Testis (tissue), 2 donors: ENCODE measurements around the gene IGHMBP2.

ENCODE experiments used
- CTCF ChIP-seq, 3 experiments: fragments of 450-650 bp in 2 of 3; fragments of 200-600 bp in 1 of 3; sonication (generic) in 1 of 3; IDR thresholded peaks; one replicate each; pipeline ENCODE4 v1.5.1; 2016 to 2019; ENCODE audit warnings: antibody characterized with exemption in 3 of 3, mild to moderate bottlenecking in 2 of 3, moderate library complexity in 1 of 3
- POLR2A ChIP-seq: fragments of 450-650 bp; IDR thresholded peaks from one replicate; pipeline ENCODE4 v1.6.1; 2017; ENCODE audit warnings: antibody characterized with exemption, mild to moderate bottlenecking, moderate library complexity

- TF ChIP-seq POLR2A (no peak), CTCF (IDR thresholded peaks at IDR 0.05) (no peak)
Observed at GRCh38 chr11:68988491-68988890, 84.8 kb downstream of the IGHMBP2 start.
